GM18909 (cell line): ENCODE data around the gene PRDM5.

ENCODE experiments used
- ATAC-seq: cut with Tn5 transposase; IDR thresholded peaks from one replicate; pipeline ENCODE4 v1.9.1; 2021; ENCODE audit warnings: mild to moderate bottlenecking; ENCODE audit not compliant: unreplicated experiment, poor library complexity

Gene PRDM5

GRCh38 chr4:120720354-120720934 lies 202.1 kb downstream of the PRDM5 start:
- no peak for ATAC-seq

GRCh38 chr4:120718979-120719566 lies 203.5 kb downstream of the PRDM5 start:
- ATAC-seq: peak; percentile 88

GRCh38 chr4:120716346-120716745 lies 206.2 kb downstream of the PRDM5 start:
- ATAC-seq: no peak

GRCh38 chr4:120714417-120715010 lies 208.0 kb downstream of the PRDM5 start:
- no peak for ATAC-seq

- ATAC-seq: no peak
Measured at GRCh38 chr4:120709991-120710390, 212.5 kb downstream of the PRDM5 start.

- ATAC-seq: no peak
Measured at GRCh38 chr4:120704538-120704937, 218.0 kb downstream of the PRDM5 start.

GRCh38 chr4:120703908-120704307 lies 218.6 kb downstream of the PRDM5 start:
- no peak for ATAC-seq

GRCh38 chr4:120699354-120699753 lies 223.2 kb downstream of the PRDM5 start:
- ATAC-seq: no peak

- no peak for ATAC-seq
Measured at GRCh38 chr4:120694973-120695372, 227.6 kb downstream of the PRDM5 start.

GRCh38 chr4:120693816-120694215 lies 228.7 kb downstream of the PRDM5 start:
- ATAC-seq: no peak

GRCh38 chr4:120692964-120693363 lies 229.6 kb downstream of the PRDM5 start:
- ATAC-seq: no peak

GRCh38 chr4:120691536-120691935 lies 231.0 kb downstream of the PRDM5 start:
- ATAC-seq: no peak

GRCh38 chr4:120691106-120691505 lies 231.4 kb downstream of the PRDM5 start:
- ATAC-seq: no peak

GRCh38 chr4:120688791-120689190 lies 233.7 kb downstream of the PRDM5 start:
- no peak for ATAC-seq

GRCh38 chr4:120685756-120686278 lies 236.7 kb downstream of the PRDM5 start:
- ATAC-seq: no peak

GRCh38 chr4:120683897-120684540 lies 238.5 kb downstream of the PRDM5 start:
- no peak for ATAC-seq

- no peak for ATAC-seq
Measured at GRCh38 chr4:120682981-120683380, 239.5 kb downstream of the PRDM5 start.

GRCh38 chr4:120680647-120681228 lies 241.8 kb downstream of the PRDM5 start:
- no peak for ATAC-seq

GRCh38 chr4:120673696-120674095 lies 248.8 kb downstream of the PRDM5 start:
- no peak for ATAC-seq

- no peak for ATAC-seq
Measured at GRCh38 chr4:120672558-120673147, 249.9 kb downstream of the PRDM5 start.

GRCh38 chr4:120672076-120672475 lies 250.4 kb downstream of the PRDM5 start:
- no peak for ATAC-seq
